Lung (tissue), 12 donors: ENCODE data around the gene PNISR. TPM values are rescaled to one million over a fixed set of nuclear protein-coding genes. Genes with fewer than 3 reads are reported as not detected.

Source experiments
- ATAC-seq: fragments of 200-7000 bp; cut with Tn5 transposase; one replicate; pipeline ENCODE4 v1.9.1; 2020; ENCODE audit warnings: moderate number of reproducible peaks; ENCODE audit not compliant: insufficient read depth, low FRiP score
- DNase-seq, 3 donors: peaks; one replicate each; pipeline ENCODE4 v3.0.0-alpha.2; 2013 to 2017
- H3K27ac ChIP-seq, 2 donors: one replicate each; pipeline ENCODE4 v1.5.1; 2013; ENCODE audit warnings: mild to moderate bottlenecking in 2 of 2, moderate library complexity in 2 of 2, control low read depth in 1 of 2, inconsistent platforms in 1 of 2, low read depth in 1 of 2, low read length in 1 of 2
- H3K27me3 ChIP-seq, 3 donors: one replicate each; pipeline ENCODE4 v1.5.1; 2013; ENCODE audit warnings: low read length in 2 of 3; ENCODE audit not compliant: control insufficient read depth in 3 of 3, insufficient read depth in 3 of 3
- H3K36me3 ChIP-seq, 4 donors: one replicate each; pipeline ENCODE4 v1.5.1; 2013; ENCODE audit warnings: low read length in 4 of 4, mild to moderate bottlenecking in 1 of 4, moderate library complexity in 1 of 4; ENCODE audit not compliant: control insufficient read depth in 4 of 4, insufficient read depth in 4 of 4
- H3K4me1 ChIP-seq, 5 donors: one replicate each; pipeline ENCODE4 v1.5.1; 2013; ENCODE audit warnings: low read length in 5 of 5, mild to moderate bottlenecking in 2 of 5, moderate library complexity in 1 of 5; ENCODE audit not compliant: control insufficient read depth in 5 of 5, insufficient read depth in 5 of 5
- H3K4me3 ChIP-seq: one replicate; pipeline ENCODE4 v1.5.1; 2013; ENCODE audit warnings: mild to moderate bottlenecking, control low read depth, moderate library complexity
- H3K9ac ChIP-seq, 2 donors: one replicate each; pipeline ENCODE4 v1.5.1; 2013; ENCODE audit warnings: low read length in 2 of 2, control low read depth in 1 of 2; ENCODE audit not compliant: insufficient read depth in 1 of 2
- H3K9me3 ChIP-seq, 4 donors: one replicate each; pipeline ENCODE4 v1.5.1; 2013; ENCODE audit warnings: low read length in 3 of 4, mild to moderate bottlenecking in 1 of 4, moderate library complexity in 1 of 4; ENCODE audit not compliant: control insufficient read depth in 4 of 4, insufficient read depth in 3 of 4
- CTCF ChIP-seq: IDR thresholded peaks from 2 replicates; pipeline ENCODE4 v1.5.1; 2012; ENCODE audit warnings: mild to moderate bottlenecking; ENCODE audit errors: control extremely low read depth, extremely low read depth
- WGBS, 2 donors: extraction: QIAGEN DNeasy Blood & Tissue Kit; methylation state at CpG; one replicate each; pipeline ENCODE4 v1.1.7; 2013; 5-methylcytosine and 5-hydroxymethylcytosine counted together
- polyA plus RNA-seq, 2 donors: library from polyadenylated mRNA; stranded (reverse); fragments of 200-250 nt; gene quantifications; one replicate each; pipeline ENCODE4 v1.2.1, GENCODE V29; 2013
- total RNA-seq, 2 donors: library from RNA; depleted of rRNA in 1 of 2; stranded (reverse); fragments of >200 nt in 1 of 2; gene quantifications; one replicate each; pipeline ENCODE4 v1.2.1, GENCODE V29; 2014 to 2021
- donor health status: control.
- donor health status: control.
- donor health status: Bipolar disorder and iron deficiency.
- donor health status: healthy.
- donor health status: DM: yes; HTN: yes; CAD: no.

Gene PNISR
- total and polyA plus RNA-seq, 4 donors, result 35.0 to 354 (median 53.5) TPM

GRCh38 chr6:99407076-99407475, 18.0 kb downstream of the PNISR start:
- peaks cover 0 to 4% (median 0%) of the 10 kb centered on the region in 5 donors for H3K4me1 ChIP-seq
- 83% methylated on average over 7 of the region's 7 CpGs for WGBS, 2 donors
- H3K27me3 ChIP-seq, result no peaks in the 10 kb centered on the region
- TF ChIP-seq CTCF, result no peak
- no peak overlapping the region for H3K27ac ChIP-seq
- DNase-seq (no peak), ATAC-seq (no peak)
- no peaks in the 10 kb centered on the region for H3K9me3 ChIP-seq
- peaks cover 22 to 63% (median 44%) of the 10 kb centered on the region in 4 donors for H3K36me3 ChIP-seq
- H3K4me3 ChIP-seq, result no peak overlapping the region
- H3K9ac ChIP-seq, result no peak overlapping the region

GRCh38 chr6:99402448-99402847, 22.7 kb downstream of the PNISR start:
- Histone ChIP-seq H3K4me3 (no peak overlapping the region), H3K9me3 (no peaks in the 10 kb centered on the region), H3K9ac (no peak overlapping the region), H3K36me3 (peaks cover 19 to 49% (median 36%) of the 10 kb centered on the region in 4 donors), H3K27ac (no peak overlapping the region), H3K4me1 (no peaks in the 10 kb centered on the region), H3K27me3 (no peaks in the 10 kb centered on the region)
- no peak for TF ChIP-seq CTCF
- DNase-seq (no peak), ATAC-seq (no peak)
- 66 to 78% methylated on average over 5 of the region's 5 CpGs for WGBS, 2 donors

GRCh38 chr6:99397287-99397686, 27.8 kb downstream of the PNISR start:
- ATAC-seq (no peak), DNase-seq (no peak)
- Histone ChIP-seq H3K9me3 (no peaks in the 10 kb centered on the region), H3K27me3 (no peaks in the 10 kb centered on the region), H3K4me1 (peaks cover 0 to 8% (median 0%) of the 10 kb centered on the region in 5 donors), H3K4me3 (no peak overlapping the region), H3K27ac (no peak overlapping the region), H3K9ac (no peak overlapping the region), H3K36me3 (peaks cover 4 to 17% (median 11%) of the 10 kb centered on the region in 4 donors)
- WGBS, 2 donors, result 0 to 48% methylated on average over 1 of the region's 1 CpG
- TF ChIP-seq CTCF, result no peak
